Measurements from ENCODE around the gene ENO4. TPM values are rescaled to one million over a fixed set of nuclear protein-coding genes. Genes with fewer than 3 reads are reported as not detected.

Gene ENO4
- total RNA-seq, 2 donors from 2014 or later: not detected

DNA sequence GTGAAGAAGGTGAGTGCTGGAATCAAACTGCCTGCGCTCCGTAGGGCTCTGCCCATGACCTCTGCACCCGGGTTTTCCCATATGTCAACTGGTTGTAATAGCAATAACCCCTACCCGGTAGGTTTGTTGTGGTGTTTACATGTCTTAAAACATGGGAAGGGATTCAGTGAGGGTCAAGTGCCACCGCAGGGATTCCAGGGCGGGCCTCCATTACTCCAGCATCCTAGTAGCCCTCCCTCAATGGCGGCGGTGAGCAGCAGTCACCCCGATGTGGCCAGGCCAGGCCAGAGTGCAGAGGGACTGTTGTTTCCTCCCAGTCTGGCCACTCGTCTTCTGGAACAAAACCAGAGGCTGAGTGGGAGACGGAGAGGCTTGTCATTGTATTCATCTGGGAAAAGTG is 37.6 kb upstream of the ENO4 start:
- no peak overlapping the region for H3K4me3 ChIP-seq
- no peaks in the 10 kb centered on the region for H3K9me3 ChIP-seq
- TF ChIP-seq CTCF (IDR thresholded peaks at IDR 0.05): no peak
- H3K27ac ChIP-seq: no peak overlapping the region
- H3K4me1 ChIP-seq: peaks cover 4% of the 10 kb centered on the region
- no peak for DNase-seq
- H3K36me3 ChIP-seq: no peaks in the 10 kb centered on the region
- H3K27me3 ChIP-seq: no peaks in the 10 kb centered on the region
- H3K9ac ChIP-seq (ENCODE audit: low read depth in 2 of 2, low read length in 2 of 2): no peak overlapping the region
- intact Hi-C loops (cut with DNase I): loop anchor here (10.0 kb wide), 1 partner anchor 123 kb away; no protein-coding TSS in a partner anchor

- no peak for DNase-seq
- intact Hi-C loops (cut with DNase I): loop anchor here (10.0 kb wide), 1 partner anchor 119 kb away; no protein-coding TSS in a partner anchor
- Histone ChIP-seq H3K9me3 (no peaks in the 10 kb centered on the region), H3K4me3 (no peak overlapping the region), H3K36me3 (no peaks in the 10 kb centered on the region), H3K9ac (ENCODE audit: low read depth in 2 of 2, low read length in 2 of 2) (no peak overlapping the region), H3K27ac (no peak overlapping the region), H3K27me3 (no peaks in the 10 kb centered on the region), H3K4me1 (no peaks in the 10 kb centered on the region)
- TF ChIP-seq CTCF (IDR thresholded peaks at IDR 0.05): no peak
Measured at GRCh38 chr10:116815641-116816415, 33.5 kb upstream of the ENO4 start.

- no peak for TF ChIP-seq CTCF (IDR thresholded peaks at IDR 0.05)
- Histone ChIP-seq H3K9me3 (no peaks in the 10 kb centered on the region), H3K36me3 (no peaks in the 10 kb centered on the region), H3K4me3 (no peak overlapping the region), H3K9ac (ENCODE audit: low read depth in 2 of 2, low read length in 2 of 2) (no peak overlapping the region), H3K4me1 (no peaks in the 10 kb centered on the region), H3K27ac (no peak overlapping the region), H3K27me3 (no peaks in the 10 kb centered on the region)
- DNase-seq: no peak
- intact Hi-C loops (cut with DNase I): loop anchor here (10.0 kb wide), 1 partner anchor 118 kb away; no protein-coding TSS in a partner anchor
Measured at GRCh38 chr10:116817178-116817577, 32.1 kb upstream of the ENO4 start.

GRCh38 chr10:116817780-116818343 is 31.4 kb upstream of the ENO4 start:
- Histone ChIP-seq H3K36me3 (no peaks in the 10 kb centered on the region), H3K9ac (ENCODE audit: low read depth in 2 of 2, low read length in 2 of 2) (no peak overlapping the region), H3K9me3 (no peaks in the 10 kb centered on the region), H3K4me1 (no peaks in the 10 kb centered on the region), H3K4me3 (no peak overlapping the region), H3K27me3 (no peaks in the 10 kb centered on the region), H3K27ac (no peak overlapping the region)
- no peak for TF ChIP-seq CTCF (IDR thresholded peaks at IDR 0.05)
- intact Hi-C loops (cut with DNase I): loop anchor here (10.0 kb wide), 1 partner anchor 117 kb away; no protein-coding TSS in a partner anchor
- DNase-seq: no peak

GRCh38 chr10:116819999-116820677 is 29.2 kb upstream of the ENO4 start:
- Histone ChIP-seq H3K27me3 (no peaks in the 10 kb centered on the region), H3K4me3 (no peak overlapping the region), H3K4me1 (no peaks in the 10 kb centered on the region), H3K9ac (ENCODE audit: low read depth in 2 of 2, low read length in 2 of 2) (no peak overlapping the region), H3K27ac (no peak overlapping the region), H3K36me3 (no peaks in the 10 kb centered on the region), H3K9me3 (no peaks in the 10 kb centered on the region)
- DNase-seq: no peak
- intact Hi-C loops (cut with DNase I): loop anchor here (10.0 kb wide), 1 partner anchor 115 kb away; no protein-coding TSS in a partner anchor
- no peak for TF ChIP-seq CTCF (IDR thresholded peaks at IDR 0.05)

Measured in colonic mucosa (tissue), 4 donors.